ENCODE results near the gene C1orf141.

Gene C1orf141

DNA sequence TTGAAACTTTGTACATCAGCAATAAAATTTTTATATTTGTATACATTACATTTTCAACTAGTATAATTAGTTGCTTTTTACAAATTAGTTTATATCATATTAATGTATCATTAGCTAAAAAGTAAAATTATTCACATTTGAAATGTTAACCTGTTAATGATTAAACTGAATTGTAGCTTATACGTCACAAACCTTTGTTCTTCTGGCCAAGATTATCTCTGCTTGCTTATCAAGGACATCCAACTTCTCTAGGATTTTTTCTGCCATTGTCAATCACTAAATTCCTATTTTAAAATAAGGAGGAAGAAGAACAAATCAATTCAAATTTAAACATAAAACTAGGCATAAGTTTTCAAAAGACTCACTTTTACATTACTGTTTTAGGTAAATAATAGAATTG is 7.8 kb downstream of the C1orf141 start:
- no peak for TF ChIP-seq CTCF (conservative IDR thresholded peaks at IDR 0.05)
- no peak overlapping the region for H3K27ac ChIP-seq

DNA sequence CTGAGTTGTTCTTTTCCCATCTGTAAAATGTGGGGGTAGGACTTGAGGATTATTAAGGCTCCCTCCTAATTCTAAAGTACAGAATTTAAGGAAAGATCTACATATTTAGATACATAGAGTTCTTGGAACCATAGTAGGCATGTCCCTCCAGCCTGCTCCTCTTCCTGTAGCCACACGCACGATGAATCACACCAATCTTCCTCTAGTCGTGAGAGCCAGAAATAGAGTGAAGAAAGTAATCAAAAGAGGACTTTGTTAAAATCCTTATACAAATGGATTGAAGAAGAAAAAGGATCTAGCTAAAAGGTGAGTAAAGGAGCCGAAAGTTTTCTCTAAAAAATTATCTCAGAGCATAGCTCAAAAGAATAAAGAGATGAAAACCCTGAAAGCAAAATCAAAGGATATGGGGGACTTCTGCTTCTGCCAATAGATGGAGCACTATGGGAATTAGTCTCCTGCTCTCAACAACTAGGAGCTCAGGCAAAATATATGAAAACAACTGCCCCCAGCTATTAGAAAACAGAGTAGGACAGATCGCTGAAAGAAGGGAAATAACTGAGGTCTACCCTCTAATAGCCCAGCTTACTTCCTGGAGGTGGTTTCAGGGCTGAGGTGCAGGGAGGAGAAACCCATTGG is 8.5 kb downstream of the C1orf141 start:
- TF ChIP-seq CTCF (conservative IDR thresholded peaks at IDR 0.05): no peak
- no peak overlapping the region for H3K27ac ChIP-seq

DNA sequence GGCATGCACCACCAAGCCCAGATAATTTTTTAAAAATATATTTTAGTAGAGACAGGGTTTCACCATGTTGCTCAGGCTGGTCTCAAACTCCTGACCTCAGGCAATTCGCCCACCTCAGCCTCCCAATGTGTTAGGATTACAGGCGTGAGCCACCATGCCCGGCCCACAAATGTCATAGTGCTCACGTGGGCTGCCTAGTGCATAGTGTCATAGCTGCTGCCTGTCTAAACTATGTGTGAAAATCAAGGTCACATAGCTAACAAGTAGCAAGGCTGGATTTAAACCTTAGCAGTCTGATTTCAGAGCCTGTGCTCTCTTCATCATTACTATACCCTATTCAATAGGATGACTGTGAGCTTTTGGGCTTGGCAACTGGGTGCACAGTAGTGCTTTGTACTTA is 10.3 kb downstream of the C1orf141 start:
- TF ChIP-seq CTCF (conservative IDR thresholded peaks at IDR 0.05): no peak
- no peak overlapping the region for H3K27ac ChIP-seq

DNA sequence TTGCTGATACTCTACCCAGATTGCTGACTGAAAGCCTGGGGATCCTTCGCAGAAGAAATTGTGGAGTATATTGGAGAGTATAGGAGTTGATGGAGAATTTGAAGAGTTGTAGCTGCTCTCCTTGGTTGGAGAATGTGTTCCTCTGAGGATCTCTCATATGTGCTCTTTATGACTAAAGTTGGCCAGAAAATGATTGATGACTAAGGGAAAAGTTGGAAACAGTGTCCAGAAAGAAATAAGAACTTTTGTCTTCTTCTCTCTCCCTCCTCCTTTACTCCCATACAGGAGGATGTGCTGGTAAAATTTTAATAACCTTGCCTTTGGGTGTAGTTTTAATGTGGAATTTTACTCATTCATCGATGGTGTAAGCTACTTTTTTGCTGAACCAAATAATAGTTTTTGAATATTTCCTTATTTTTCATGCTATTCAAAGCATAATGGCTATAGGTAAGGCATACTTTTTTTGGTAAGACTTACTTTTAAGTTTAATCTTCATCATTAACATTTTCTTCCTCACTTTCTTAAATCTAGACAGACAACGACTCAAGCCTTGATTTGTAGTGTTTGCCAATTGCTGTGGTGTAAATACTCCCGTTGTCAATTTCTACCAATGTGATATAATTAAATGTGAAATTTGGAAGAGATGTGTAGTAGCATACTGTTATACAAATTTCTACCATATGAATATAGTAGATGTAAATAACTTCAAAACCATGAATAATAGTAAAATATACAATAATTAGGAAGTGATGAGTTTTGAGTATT is 13.7 kb downstream of the C1orf141 start:
- H3K27ac ChIP-seq: no peak overlapping the region
- no peak for TF ChIP-seq CTCF (conservative IDR thresholded peaks at IDR 0.05)

DNA sequence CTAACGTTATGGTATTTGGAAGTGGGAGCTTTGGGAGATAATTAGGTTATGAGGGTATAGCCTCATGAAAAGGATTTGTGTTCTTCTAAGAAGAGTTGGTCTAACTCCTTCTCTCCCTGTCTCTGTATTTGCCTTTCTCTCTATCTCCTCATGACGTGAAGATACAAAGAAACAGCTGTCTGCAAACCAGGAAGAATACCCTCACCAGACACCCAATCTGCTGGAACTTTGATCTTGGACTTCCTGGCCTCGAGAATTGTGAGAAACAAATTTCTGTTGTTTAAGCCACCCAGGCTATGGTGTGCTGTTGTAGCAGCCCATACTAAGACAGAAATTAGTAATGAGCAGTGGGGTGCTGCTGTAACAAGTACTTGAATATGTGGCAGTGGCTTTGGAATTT is 16.1 kb downstream of the C1orf141 start:
- no peak overlapping the region for H3K27ac ChIP-seq
- no peak for TF ChIP-seq CTCF (conservative IDR thresholded peaks at IDR 0.05)

DNA sequence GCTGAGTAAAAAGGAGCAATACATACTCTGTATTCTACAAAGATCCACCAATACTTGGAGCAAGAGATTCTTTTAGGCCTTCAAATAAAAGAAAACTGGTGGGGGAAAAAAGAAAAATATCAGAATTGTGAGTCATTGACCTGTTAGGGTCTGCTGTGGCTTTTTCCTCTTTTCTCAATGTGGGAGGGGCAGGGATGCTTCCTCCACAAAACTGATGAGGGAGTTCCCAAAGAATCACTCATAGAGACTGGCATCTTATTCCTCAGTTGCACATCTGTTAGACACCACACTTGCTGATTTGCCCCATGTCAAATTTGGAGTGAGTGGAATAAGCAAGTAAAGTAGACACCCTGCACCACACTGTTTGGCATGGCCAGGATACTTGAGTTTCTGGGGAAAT is 16.6 kb downstream of the C1orf141 start:
- TF ChIP-seq CTCF (conservative IDR thresholded peaks at IDR 0.05): no peak
- no peak overlapping the region for H3K27ac ChIP-seq

DNA sequence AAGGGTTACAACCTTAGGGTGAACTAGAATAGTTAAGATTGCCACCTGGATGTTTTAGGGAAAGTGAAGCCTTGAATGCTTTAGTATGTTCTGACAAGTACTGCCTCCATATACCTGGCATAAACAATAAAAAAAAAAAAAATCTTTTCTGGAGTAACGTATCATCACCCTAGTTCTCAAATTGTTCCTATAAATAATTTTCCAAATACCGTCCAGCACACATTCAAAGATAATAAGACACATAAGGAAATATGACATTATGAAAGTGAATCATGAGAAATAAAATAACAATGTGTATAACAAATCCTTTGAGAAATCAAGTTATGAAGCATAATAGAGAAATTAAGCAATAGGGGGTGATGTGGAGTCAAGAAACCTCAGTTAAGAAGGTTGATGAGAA is 20.6 kb downstream of the C1orf141 start:
- TF ChIP-seq CTCF (conservative IDR thresholded peaks at IDR 0.05): no peak
- no peak overlapping the region for H3K27ac ChIP-seq

Data from VCaP (cell line).